HEK293 (cell line): ENCODE results near the gene USP30.

Experiments
- SETDB1 ChIP-seq: IDR thresholded peaks from one replicate; pipeline ENCODE4 v1.6.1; 2017; ENCODE audit warnings: mild to moderate bottlenecking, low read length, moderate library complexity, mixed read lengths; ENCODE audit not compliant: insufficient read length
- YY1 ChIP-seq: fragments of 450-650 bp; formaldehyde crosslinking; IDR thresholded peaks from 2 replicates; pipeline ENCODE4 v1.5.1; 2018; ENCODE audit warnings: missing biosample characterization, missing genetic modification characterization
- ZBTB17 ChIP-seq: fragments of 450-650 bp; formaldehyde crosslinking; IDR thresholded peaks from 2 replicates; pipeline ENCODE4 v1.5.1; 2016; ENCODE audit warnings: missing biosample characterization, missing genetic modification characterization
- ZNF211 ChIP-seq: fragments of 450-650 bp; formaldehyde crosslinking; IDR thresholded peaks from 2 replicates; pipeline ENCODE4 v1.5.1; 2016; ENCODE audit warnings: low read depth, missing biosample characterization, missing genetic modification characterization
- ZNF24 ChIP-seq: fragments of 450-650 bp; formaldehyde crosslinking; IDR thresholded peaks from 2 replicates; pipeline ENCODE4 v1.5.1; 2016; ENCODE audit warnings: missing biosample characterization, missing genetic modification characterization
- ZNF350 ChIP-seq: fragments of 450-650 bp; formaldehyde crosslinking; IDR thresholded peaks from 2 replicates; pipeline ENCODE4 v1.5.0; 2017; ENCODE audit warnings: missing biosample characterization, mild to moderate bottlenecking, missing genetic modification characterization
- ZNF629 ChIP-seq: fragments of 450-650 bp; formaldehyde crosslinking; IDR thresholded peaks from 2 replicates; pipeline ENCODE4 v1.5.1; 2017; ENCODE audit warnings: missing biosample characterization, missing genetic modification characterization
- TF ChIP-seq, protein P1 (sequence below): fragments of 450-650 bp; formaldehyde crosslinking; IDR thresholded peaks from 2 replicates; pipeline ENCODE4 v1.5.1; 2016; ENCODE audit warnings: missing biosample characterization, missing genetic modification characterization

DNA sequence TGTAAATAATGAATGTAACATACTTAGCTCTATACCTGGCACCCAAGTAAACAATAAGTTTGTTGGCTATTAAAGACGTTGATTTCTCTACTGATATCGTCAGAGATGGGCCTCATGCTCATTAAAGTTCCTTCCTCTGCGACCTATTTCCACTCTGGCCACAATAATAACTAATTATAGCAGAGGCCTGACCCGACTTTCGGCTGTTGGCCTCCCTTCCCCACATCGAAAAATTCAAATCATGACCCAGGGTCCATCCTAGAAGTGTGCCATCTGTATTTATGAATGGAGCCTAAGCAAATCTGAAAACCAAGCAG lies 321 bp upstream of the USP30 start:
- TF ChIP-seq ZNF24 (tag by site-specific recombination) (no peak), ZBTB17 (no peak), SETDB1 (no peak), ZNF629 (no peak), YY1 (no peak), ZNF350 (tag by site-specific recombination) (no peak), ZNF211 (tag by site-specific recombination) (no peak)
- TF ChIP-seq, protein P1, sequence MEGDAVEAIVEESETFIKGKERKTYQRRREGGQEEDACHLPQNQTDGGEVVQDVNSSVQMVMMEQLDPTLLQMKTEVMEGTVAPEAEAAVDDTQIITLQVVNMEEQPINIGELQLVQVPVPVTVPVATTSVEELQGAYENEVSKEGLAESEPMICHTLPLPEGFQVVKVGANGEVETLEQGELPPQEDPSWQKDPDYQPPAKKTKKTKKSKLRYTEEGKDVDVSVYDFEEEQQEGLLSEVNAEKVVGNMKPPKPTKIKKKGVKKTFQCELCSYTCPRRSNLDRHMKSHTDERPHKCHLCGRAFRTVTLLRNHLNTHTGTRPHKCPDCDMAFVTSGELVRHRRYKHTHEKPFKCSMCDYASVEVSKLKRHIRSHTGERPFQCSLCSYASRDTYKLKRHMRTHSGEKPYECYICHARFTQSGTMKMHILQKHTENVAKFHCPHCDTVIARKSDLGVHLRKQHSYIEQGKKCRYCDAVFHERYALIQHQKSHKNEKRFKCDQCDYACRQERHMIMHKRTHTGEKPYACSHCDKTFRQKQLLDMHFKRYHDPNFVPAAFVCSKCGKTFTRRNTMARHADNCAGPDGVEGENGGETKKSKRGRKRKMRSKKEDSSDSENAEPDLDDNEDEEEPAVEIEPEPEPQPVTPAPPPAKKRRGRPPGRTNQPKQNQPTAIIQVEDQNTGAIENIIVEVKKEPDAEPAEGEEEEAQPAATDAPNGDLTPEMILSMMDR (tag by site-specific recombination): no peak
